Measurements from ENCODE around the gene SPDYC. TPM values are rescaled to one million over a fixed set of nuclear protein-coding genes. Genes with fewer than 3 reads are reported as not detected.
"Not testable (repeated sequence)": the region's sequence is repeated elsewhere in the genome, so short reads cannot be mapped to it uniquely, and the experiment has no call there.

Gene SPDYC
- total RNA-seq, 1 donor from 2014 or later, result not detected

DNA sequence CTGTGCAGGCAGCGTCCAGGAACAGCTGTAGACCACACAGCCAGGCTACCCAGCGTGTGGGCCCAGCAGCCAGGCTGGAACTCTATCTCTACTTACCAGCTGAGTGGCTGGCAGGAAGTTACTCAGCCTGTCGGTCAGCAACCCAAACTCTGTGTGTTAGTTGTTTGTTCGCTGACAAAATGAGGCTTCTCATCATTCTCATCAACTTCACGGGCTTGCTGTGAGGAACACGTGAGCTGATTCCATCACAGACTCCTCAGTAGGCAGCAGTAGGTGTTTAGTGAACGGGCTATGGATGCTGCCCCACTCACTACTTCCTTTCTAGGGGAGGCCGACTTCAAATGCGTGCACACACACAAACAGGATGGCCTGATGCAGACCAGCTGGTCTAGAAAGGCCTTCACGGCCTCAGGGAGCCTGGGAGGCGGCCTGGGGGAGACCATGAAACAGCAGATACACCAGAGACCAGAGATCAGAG, 830 bp upstream of the SPDYC start:
- no peak for DNase-seq

DNA sequence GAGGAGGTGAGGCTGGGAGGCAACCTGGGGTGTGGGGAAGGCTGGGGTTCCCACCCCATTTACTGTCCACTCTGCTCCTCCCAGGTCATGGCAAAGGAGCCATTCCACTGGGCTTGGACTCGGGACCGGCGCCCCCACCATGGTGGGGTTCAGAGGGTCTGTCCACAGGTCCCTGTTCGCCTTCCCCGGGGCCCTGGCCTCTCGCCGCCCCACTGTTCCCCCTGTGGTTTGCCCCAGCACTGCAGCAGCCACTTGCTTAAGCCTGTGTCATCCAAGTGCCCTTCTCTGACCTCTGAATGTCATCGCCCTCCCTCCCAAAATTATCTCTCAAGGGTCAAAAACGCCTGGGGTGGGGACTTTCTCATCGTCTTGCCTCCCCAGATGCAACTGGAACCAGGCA, 2.6 kb downstream of the SPDYC start:
- no peak for DNase-seq

DNA sequence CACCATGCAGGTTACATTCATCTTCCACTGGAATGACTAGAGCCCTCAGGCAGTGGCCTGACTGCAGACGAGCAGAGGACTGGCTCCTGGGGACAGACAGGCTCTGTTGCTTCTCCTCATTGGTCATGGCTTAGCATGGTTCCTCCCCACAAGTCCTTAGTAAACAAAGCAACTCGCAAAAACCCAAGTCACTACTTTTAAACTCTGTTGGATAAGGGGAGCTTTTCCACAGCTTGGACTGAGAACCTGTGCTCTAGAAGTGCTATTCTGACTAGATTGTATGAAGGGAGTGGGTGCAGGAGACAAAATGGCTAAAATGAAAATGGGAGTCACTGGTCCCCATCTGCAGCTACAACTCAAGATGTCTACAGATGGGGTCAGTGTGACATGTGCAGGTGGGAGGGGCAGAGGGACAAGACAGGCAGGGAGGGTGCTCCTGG, 4.6 kb downstream of the SPDYC start:
- not testable (repeated sequence) for DNase-seq

DNA sequence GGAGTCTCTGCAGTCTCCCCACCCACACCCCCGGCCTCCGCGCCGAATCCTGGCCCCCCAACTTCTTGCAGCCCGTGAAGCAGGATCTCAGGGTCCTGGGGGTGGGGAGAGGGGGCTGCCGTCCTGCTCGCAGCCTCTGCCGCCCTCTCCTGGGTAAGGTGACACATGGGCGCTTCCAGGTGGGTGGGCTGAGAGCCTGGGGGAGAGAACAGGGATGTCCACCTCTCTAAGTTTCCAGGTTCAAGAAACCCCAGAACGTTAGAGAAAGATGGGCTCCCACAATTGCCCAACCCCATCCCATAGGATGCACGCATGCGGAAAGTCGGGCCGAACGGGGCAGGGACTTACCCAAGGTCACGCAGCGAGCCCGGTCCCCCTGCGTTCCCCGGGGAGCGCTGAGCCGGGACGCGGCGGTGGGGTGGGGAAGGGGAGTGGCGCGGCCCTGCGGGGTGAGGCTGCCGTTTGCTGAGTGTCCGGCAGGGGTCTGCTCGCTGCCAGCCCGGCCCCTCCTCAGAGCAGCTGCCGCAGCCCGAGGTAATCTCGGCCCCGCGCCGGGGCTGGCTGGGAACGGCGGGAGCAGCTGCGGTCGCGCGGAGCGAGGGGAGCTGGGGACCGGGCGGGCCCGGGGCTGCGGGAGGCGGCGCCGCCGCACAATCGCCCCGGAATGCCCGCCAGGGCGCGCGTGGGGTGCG, 11.0 kb downstream of the SPDYC start:
- DNase-seq, result no peak

DNA sequence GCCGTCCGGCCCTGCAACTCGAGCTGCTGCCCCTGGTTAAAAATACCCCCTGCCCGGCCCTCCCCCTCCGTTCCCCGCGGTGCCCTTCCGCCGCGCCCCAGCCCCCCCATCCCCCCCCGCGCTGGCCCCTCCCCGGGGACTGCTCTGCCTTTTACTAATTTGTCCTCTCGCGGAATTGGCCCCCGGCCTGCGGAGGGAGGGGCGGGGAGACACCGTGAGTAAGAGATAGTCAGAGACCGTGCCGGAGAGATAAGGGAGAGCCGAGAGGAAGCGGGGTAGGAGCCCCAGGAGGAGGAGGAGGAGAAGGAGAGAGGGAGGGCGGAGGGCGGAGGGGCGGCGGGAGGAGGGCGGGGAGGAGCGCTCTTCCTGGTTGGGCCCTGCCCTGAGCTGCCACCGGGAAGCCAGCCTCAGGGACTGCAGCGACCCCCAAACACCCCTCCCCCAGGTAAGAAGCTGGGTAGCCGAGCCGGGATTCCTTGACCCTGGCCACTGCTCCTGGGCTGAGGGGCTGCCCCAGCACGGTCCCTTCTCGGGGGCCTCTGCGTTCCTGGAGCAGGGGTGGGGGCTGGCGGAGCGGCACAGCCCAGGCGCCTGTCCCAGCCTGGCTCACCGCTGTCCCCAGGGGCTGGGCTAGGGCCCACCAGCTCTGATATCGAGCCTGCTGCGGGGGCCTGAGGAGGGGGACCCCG, 11.7 kb downstream of the SPDYC start, which contains the start of gene CAPN1:
Gene CAPN1, plus strand, starts transcription at position 360 of the 689 bp plus-strand sequence. CDS start 774 bp downstream, outside the sequence.
- DNase-seq, result peak; percentile 18

DNA sequence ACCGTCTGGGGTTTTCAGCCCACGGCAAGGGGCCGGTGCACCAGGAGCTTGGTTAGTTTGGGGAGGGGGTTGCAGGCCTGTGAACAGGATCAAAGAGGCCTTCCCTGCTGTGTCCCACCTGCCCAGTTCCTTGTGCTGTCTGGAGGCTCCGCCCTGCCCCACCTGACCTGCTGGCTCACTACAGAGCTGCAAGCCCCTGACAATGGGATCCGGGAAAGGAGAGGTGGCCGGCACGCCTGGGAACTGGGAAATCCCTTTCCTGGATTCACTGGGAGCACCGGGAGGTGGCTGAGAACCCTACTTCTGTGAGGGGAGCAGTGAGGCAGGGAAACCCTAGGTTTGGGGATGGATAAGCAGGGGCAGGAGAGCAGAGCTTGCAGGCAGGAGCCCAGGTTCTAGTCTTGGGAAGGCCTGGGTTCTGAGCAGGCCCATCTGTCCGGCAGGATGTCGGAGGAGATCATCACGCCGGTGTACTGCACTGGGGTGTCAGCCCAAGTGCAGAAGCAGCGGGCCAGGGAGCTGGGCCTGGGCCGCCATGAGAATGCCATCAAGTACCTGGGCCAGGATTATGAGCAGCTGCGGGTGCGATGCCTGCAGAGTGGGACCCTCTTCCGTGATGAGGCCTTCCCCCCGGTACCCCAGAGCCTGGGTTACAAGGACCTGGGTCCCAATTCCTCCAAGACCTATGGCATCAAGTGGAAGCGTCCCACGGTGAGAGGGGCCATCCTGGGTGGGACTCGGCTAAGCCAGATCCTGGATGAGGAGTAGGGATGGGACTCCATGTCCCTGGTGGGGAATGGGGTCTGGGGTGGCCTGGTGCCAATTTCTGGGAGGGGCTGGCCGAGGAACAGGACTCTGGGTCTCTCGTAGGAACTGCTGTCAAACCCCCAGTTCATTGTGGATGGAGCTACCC, 12.5 kb downstream of the SPDYC start:
- DNase-seq, result no peak

DNA sequence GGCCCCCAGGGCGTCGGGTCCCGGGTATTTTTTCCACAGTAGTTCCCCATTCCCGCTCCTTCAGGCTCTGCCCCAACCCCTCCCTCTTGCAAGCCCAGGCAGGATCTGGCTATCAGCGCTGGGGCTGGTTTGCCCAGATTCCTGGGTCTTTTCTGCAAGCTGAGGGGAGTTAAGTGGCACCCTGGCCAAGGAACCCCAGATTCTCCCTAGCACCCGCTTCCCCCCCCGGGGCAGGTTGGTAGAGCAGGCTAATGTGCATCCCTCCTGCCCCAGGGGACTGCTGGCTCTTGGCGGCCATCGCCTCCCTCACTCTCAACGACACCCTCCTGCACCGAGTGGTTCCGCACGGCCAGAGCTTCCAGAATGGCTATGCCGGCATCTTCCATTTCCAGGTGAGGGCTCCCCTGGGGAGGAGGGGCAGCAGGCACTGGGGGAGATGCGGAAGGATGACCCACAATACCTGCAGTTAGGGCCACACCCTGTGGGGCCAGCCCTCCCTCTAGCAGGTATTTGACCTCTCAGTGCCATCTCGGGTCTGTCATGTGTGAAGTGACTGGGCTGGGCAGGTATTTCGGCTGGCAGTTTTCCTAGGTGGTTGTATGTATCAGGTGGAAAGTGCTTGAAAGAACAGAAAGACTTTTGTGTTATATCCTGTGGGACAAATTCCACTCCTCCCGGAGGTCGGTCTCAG, 13.3 kb downstream of the SPDYC start:
- no peak for DNase-seq

DNA sequence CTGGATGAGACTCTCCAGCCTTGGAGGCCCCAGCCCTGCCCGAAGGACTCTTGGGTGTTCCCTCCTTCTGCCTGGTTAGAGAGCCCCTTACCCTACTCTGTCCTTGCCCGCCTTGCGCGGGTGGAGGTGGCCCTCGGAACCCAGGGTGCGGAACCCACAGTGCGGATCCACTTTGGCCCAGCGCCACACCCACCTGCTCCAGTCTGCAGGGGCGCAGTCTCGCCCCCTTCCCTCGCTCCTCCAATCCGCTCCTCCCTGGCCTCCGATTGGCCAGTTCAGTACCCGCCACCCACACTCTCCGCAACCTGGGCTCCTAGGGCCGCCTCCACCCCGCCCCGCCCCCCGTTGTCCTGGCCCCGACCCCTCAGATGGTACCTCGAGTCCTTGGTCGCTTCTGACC, 14.1 kb downstream of the SPDYC start:
- no peak for DNase-seq

DNA sequence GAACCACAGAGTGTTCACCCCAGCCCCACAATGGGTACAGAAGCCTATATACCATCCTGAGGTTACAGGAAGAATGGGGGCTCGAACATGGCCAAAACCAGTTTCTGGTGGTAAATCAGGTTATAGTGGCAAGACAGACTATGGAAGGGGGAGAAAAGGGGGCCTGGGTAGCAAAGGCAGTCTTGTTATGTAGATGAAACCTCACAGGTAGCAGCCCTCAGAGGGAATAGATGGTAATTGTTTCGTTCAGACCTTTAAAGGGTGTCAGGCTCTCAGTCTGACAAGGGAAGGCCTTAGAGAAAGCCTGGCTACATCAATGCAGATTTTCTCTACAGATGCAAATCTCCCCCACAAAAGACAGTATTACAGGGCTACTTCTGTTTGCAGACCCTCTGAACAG, 15.1 kb downstream of the SPDYC start:
- no peak for DNase-seq

DNA sequence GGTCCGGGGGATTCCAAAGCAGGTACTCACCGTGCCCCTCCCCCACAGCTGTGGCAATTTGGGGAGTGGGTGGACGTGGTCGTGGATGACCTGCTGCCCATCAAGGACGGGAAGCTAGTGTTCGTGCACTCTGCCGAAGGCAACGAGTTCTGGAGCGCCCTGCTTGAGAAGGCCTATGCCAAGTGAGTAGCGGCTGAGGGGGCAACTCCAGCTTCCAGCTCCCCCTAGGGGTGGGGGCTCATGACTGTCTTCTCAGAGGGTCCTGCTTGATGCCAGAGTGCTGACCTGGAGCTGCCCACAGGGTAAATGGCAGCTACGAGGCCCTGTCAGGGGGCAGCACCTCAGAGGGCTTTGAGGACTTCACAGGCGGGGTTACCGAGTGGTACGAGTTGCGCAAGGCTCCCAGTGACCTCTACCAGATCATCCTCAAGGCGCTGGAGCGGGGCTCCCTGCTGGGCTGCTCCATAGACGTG, 15.9 kb downstream of the SPDYC start:
- DNase-seq, result no peak

DNA sequence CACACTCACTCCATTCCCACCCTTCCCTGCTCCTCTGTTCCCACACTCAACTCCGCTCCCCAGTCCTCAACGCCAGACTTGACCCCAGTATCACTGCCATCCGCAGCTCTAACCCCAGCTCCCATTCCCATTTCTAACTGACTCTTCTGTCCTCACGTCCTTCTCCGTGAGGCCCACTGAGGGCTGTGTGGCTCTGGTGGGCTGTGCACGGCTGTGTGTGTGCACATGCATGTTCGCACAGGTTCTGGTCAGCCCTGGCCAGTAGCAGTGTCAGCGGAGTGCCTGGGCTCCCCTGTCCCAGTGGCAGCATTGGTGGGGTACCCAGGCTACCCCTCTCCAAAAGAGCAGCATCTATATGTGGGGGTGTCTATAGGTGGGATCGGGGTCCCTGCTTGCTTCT, 16.7 kb downstream of the SPDYC start:
- DNase-seq, result no peak

DNA sequence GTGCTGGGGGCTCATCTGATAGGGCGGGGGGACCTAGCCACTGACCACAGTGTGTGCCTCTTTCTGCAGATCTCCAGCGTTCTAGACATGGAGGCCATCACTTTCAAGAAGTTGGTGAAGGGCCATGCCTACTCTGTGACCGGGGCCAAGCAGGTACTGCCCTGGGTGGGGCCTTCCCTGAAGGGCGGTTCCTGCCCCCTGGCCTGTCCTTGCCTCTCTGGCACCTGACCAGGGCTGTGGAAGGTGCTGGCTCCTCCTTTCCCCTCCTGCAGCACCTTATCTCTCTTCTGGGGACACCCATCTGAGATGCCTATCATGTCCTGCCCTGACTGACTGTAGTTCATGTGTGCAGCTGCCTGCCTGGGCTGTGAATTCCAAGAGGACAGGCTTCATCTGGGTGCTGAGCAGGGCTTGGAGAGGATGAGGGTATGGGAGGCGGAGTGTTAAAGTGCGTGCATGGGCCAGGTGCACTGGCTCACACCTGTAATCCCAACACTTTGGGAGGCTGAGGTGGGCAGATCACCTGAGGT, 17.2 kb downstream of the SPDYC start:
- no peak for DNase-seq

DNA sequence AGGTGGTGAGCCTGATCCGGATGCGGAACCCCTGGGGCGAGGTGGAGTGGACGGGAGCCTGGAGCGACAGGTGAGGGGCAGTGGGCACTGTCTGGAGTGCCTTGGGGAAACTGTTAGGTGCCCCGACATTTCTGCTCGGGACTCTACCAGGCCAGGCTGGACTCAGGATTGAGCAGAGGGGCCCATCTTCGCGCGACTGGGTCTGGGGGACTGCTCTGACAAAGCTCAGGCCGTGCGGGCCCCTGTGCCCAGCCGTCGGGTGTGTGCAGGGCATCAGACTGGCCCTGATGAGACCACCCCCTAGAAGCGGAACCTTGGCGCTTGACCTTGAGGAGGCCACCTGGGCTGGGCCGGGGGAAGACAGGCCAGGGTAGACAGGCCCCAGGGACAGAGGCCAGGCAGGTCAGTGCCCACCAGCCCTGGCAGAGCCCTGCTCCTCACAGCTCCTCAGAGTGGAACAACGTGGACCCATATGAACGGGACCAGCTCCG, 18.0 kb downstream of the SPDYC start:
- DNase-seq, result no peak

DNA sequence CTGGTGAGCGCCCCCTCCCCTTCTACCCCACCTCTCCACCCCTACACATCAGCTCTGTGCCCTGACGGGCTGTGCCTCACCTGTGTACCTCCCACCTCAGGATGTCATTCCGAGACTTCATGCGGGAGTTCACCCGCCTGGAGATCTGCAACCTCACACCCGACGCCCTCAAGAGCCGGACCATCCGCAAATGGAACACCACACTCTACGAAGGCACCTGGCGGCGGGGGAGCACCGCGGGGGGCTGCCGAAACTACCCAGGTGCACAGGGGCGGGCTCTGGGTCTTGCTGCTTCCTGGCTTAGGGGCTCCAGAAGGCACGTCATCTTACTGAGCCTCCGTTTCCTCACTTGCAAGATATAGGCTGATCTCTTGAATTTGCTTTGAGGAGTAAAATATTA, 18.5 kb downstream of the SPDYC start:
- DNase-seq, result no peak

DNA sequence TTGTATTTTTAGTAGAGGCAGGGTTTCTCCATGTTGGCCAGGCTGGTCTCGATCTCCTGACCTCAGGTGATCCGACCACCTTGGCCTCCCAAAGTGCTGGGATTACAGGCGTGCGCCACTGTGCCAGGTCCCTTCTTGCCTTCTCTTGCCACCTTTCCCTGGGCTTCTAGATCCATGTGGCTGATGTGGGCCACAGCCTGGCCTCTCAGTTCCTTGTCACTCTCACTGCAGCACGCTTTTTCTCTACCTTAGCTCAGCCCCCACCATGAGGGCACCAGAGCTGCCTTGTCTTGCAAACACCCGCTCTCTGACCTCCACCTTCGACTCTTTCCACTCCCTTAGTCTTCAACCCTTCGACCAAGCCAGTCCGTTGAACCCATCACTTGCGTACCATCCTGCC, 19.2 kb downstream of the SPDYC start:
- DNase-seq, result no peak

DNA sequence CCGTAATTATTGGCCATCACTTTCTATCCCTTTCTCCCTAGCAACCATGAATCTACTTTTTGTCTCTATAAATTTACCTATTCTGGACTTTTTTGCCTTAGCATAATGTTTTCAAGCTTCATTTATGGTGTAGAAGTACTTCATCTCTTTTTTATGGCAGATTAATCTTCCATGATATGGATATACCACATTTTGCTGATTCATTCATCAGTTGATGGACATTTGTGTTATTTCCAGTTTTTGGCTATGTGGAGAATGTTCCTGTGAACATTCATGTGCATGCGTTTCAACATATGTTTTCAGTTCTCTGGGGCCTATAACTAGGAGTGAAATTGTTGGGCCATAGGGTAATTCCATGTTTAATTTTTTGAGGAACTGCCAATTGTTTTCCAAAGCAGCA, 24.5 kb downstream of the SPDYC start:
- DNase-seq, result no peak

DNA sequence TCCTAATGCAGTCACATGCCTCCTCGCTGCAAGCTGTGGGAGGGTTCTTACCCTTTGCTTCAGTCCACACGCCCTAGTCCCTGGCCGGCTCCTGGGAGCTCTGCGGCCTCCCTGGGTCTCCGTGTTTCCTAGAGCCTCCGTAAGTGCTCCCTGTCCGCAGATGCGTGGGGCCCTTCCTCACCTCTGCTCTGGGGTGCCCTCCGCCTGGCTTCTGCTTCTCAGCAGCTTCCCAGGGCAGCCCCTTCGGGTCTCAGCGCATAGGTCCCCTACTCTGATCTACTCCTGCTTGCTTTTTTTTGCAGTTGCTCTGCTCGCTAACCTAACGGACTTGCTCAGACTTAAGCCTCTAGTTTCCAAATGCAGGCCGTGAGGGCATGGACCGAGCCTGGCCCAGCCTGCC, 34.1 kb downstream of the SPDYC start:
- DNase-seq, result no peak

DNA sequence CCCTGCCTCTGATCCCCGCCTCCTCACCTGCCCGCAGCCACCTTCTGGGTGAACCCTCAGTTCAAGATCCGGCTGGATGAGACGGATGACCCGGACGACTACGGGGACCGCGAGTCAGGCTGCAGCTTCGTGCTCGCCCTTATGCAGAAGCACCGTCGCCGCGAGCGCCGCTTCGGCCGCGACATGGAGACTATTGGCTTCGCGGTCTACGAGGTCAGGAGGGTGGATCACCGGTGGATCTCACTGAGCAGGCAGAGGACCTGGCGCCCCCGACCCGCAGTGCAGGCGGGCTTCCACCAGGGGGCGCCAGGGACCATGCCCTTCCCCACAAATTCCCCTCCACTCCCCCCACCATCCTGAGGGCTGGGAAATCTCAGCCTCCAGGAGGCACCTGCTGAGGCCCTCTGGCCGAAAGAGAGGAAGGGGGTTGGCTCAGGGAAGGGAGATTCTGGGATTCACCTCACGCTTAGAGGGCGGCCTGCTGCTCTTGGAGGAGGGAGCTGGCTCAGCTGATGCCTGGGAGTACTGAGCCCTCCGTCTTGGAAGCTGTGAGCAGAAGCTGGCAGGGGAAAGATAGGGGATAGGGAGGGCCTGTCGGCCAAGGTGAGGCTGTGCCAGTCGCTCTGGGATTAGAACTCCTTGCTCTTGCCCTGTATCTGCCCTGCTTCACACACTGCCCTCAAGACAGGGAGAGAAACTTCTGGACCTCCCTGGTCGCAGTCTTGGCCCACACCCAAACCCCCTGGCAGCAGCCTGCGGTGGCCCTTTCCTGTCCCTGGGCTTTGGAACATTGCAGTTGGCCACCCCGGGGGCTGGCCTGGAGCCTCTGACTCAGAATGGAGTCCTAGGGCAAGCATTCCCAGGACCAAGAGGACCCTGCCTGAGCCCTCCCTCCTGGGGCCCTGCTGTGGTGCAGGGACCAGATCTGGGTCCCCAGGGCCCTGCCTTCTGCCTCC, 34.9 kb downstream of the SPDYC start:
- DNase-seq, result no peak

DNA sequence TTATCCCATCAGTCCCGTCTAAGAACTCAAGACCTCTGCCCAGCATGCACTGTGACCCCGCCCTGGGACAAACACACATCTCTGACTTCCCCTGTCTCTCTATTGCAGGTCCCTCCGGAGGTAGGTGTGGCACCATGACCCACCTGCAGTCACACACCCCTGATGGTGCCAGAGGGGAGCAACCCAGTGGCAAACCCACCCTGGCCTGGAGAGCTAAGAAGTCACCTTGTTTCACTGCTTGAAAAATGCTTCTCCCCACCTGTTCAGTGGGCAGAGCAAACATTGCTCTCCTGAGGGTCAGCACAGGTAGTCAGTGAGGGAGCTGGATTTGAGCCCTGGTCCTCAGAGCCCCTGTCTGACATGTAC, 35.6 kb downstream of the SPDYC start:
- no peak for DNase-seq

DNA sequence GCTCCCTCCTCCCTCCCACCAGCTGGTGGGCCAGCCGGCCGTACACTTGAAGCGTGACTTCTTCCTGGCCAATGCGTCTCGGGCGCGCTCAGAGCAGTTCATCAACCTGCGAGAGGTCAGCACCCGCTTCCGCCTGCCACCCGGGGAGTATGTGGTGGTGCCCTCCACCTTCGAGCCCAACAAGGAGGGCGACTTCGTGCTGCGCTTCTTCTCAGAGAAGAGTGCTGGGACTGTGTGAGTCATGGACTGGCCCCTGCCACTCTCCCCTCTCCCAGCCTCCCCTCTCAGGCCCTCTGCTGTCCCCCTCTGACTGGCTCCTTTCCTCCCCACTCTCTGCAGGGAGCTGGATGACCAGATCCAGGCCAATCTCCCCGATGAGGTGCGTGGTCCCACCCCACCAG, 36.4 kb downstream of the SPDYC start:
- DNase-seq, result no peak
